GM21526 (cell line): Measurements from ENCODE around the gene ALOXE3.
"Not testable (repeated sequence)": the region's sequence is repeated elsewhere in the genome, so short reads cannot be mapped to it uniquely, and the experiment has no call there.

ENCODE experiments used
- ATAC-seq: cut with Tn5 transposase; IDR thresholded peaks from one replicate; pipeline ENCODE4 v1.9.1; 2021; ENCODE audit warnings: moderate library complexity; ENCODE audit not compliant: unreplicated experiment, low FRiP score

The ALOXE3 gene

DNA sequence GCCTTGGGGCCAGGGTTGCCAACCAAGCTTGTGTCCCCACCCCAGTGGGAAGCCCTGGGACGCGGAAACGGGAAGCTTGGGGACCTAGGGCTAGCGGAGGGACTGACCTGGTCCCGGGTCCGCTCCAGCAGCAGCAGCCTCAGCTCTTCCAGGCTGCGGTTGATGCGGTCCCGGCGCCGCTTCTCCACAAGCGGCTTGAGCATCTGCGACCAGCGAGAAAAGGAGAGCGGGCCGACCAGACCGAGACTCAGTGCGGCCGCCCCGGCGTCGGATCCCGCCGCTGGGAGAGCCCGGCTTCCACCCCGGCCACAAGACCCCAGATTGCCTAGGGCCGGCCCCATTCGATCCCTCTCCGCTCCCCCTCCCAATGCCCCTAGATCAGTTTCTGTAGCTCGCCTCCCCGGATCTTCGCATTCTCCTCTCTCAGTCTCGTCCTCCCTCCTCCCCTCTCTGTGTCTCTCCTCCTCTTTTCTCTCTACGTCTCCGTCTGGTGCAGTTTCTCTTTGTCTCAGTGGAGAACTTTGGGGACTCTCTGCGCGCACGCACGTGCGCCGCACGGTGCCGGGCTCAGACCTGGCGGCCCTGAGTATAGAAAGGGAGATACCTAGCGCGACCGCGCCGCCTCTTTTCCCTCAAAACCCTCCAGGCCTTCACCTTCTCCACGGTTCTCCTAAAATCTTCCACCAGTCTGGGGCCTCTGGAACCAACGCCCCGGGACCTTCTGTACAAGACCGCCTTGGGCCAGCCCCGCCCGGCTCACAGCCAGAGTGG is 4.8 kb upstream of the ALOXE3 start:
- ATAC-seq: no peak

DNA sequence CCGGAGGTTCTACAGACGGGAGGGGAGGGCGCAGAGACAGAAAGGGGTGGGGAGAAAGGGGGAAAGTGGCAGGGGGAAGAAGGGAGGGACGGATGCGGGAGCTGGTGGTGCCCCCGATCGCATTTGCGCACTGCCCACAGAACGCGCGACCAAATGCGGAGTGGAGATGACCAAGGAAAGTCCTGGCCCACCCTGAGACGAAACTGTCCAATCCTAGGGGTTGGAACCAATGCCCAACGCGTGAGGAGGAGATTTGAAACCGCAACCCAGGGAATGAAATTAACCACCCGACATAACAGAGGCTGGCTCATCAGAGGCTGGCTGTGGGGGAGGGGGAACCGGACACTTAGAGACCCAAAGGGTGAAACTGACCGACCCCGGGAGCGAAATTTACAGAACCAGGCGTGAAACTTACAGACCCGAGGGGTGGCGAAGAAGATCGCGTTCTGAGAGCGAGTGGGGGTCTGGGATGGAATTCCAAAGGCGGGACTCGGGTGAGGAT is 4.2 kb upstream of the ALOXE3 start:
- ATAC-seq: no peak

DNA sequence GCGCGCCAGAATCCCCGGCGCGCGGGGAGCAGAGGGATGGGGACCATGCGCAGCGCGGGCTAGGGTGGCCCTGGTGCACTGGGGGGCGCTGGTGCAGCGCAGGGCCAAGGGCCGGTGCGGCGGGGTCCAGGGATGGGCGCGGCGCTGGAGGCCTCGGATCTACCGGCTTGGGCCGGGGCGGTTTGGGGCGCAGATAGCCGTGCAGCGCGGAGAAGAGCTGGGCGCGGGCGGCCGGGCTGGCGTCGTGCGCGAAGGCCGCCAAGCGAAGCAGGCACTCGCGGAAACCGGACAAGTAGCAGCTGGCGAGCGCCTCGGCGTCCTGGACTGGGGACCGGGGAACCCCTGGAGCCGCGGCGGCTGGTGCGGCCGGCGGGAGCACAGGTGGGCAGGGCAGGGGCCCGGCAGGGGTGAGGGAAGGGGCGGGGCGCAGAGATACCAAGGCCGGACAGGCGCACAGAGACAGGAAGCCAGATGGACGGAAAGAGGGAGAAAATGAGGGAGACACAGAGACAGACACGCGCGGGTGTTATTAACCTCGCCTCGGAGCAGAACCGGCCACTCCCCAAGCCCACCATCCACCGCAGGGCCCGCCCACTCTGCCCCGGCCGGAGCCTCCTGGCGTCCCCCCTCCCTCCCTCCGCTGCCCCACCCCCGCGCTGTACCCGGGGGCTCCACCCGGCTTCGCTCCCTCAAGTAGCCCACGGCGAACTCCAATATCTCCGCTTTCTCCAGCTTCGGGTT is 3.5 kb upstream of the ALOXE3 start:
- ATAC-seq: no peak

DNA sequence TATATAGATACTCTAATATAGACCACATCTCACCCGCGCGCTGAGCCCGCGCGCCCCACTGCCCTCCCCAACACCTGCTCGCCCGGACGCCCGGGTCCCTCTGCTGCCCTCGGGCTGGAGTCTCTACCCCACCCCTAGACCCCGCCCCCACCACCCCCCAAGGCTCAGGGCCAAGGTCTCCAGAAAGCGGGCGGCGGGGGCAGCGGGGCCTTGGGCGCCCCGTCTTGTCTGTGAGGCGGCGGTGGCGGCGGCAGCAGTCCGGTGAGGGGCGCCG is 3.0 kb upstream of the ALOXE3 start:
- ATAC-seq: no peak

DNA sequence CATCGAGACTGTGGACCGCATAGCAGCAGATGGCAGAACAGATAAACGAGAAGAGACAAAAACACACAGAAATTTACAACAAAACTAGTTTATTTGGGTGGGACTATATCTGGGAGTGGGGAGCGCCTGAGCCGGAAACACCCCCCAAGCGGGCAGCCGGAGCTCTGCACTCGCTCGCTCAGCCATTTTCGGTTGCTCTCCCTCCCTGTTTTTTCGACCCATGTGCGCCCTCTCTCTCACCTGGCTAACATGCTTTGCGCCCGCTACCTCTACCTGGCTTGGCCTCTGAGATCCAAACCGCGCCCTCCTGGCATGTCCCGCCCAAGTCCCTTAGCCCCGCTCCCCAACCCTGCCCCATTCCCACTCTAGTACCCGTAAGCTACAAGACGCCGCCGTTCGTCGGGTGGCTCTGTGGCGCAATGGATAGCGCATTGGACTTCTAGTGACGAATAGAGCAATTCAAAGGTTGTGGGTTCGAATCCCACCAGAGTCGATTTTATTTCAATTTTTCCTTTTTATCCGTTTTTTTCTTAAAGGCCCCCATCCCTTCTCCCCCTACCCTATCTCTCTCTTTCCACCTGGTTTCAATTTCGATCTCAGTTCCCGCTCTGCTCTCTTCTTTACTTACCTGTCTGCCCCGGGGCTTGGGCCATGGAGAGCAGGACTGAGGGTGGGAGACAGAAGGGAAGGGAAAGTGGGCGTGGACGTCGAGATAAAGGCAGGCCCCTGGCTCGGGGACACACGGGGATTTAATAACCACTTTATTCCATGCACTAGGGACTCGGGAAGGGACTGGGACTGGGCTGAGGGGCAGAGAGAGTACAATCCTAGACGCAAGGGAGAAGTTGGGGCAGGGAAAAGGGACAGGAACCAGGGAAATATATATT is 2.4 kb upstream of the ALOXE3 start:
- ATAC-seq: no peak

DNA sequence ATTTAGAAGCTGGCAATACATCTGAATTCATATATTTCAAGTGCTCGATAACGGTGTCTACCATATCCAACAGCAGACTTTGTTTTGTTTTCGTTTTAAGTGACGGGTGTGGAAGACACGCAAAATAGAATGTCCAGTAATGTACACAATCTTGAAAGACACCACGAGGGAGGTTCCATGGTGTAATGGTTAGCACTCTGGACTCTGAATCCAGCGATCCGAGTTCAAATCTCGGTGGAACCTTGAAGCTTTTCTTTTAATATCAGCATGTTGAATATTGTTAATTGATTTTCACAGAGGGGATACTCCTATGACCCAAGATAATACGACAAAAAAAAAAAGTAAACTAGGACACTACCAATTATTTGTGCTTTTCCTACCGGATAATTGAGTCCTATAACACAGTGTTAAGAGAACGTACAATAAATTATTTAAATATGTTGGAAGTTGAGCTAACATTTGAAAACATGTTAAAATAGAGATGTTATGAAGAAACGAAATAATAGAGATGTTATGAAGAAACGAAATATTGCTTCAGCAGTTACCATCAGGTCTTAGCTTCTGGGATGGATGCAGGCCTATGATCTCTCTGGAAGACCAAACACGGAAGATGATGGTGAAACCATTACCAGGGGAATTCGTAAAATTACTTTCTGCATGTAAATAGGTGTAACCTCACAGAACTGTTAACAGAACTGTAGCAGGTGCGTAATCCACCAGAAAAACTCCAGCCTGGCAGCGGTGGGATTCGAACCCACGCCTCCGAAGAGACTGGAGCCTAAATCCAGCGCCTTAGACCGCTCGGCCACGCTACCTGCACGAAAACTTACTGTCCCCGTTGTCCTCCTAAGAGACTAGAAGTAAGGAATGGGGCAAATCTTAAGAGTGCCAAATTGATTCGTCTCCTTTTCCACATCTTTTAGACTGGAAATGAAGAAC is 1.5 kb upstream of the ALOXE3 start:
- ATAC-seq: peak; percentile 27

DNA sequence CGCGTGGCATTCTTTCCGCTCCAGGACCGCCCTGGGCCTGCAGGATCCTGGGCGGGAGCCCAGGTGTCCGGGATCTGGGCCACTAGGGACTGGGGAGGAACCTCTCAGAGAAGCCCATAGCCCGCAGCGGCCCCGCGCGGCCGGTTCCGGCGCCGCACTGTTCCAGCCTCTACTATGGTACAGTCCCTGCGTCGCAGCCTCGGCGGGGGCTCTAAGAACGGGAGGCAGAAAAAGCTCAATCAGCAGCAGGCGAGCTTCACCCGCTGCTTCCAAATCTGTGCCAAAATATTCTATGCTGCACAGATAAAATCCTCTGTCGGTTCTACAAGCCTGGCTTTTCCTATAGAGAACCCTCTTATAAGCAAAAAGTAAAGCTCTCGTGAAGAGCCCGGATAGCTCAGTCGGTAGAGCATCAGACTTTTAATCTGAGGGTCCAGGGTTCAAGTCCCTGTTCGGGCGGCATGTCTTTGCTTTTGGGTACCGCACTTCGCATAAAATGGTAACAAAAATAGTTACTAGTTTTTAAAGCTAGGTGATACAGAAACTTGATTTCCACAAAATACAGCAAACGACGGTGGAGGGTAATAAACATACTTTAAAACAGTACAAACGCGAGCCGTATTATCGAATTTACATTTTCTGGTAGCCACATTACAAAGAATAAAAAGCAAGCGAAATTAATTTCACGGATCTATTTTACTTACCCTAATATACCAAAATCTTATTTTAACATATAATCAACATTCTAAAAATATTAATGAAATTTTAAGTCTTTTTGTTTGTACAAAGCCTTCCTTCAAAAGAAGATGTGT is 661 bp upstream of the ALOXE3 start:
- ATAC-seq: no peak

DNA sequence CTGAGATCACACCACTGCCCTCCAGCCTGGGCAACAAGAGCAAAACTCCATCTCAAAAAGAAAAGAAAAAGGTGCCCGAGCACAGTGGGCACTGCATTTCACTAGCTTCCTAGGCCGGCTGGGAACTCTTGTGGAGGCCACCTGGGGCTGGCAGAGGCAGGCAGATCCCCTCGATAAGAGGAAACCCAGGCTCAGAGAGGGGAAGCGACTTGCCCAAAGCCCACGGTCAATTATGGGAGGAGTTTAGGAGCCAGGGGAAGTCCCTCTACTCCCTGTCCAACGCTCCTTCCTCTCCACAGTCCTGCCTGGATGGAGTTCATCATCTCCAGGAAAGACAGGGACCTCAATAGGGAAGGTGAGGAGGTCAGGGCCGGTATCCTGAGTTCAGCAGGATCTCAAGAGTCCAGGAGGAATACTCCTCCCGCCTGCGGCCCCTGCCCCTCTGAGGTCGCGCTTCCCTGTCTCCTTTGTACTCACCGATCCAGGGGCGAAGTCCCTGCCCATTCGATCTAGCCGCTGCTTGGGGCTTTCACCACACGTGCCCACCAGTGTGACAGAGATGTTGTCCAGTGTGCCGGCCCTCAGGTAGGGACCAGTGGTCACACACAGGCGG is 841 bp downstream of the ALOXE3 start:
- no peak for ATAC-seq

DNA sequence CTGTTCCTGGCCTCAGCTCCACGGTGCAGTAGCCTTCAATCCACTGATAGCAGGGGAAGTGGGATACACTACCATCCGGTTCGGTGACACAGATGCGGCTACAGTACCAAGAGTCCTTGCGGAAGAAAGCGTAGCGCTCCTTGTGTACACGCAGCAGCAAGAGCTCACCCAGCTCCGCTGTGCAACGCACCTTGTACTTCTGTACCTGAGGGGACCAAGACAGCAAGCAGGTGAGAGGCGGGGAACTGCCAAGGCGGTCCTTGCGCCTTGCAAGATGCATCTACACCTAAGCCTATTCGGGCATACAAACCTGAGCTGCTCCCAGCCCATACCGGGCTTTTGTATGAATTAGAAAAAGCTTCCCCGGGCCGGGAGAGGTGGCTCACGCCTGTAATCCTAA is 1.5 kb downstream of the ALOXE3 start:
- ATAC-seq: no peak

DNA sequence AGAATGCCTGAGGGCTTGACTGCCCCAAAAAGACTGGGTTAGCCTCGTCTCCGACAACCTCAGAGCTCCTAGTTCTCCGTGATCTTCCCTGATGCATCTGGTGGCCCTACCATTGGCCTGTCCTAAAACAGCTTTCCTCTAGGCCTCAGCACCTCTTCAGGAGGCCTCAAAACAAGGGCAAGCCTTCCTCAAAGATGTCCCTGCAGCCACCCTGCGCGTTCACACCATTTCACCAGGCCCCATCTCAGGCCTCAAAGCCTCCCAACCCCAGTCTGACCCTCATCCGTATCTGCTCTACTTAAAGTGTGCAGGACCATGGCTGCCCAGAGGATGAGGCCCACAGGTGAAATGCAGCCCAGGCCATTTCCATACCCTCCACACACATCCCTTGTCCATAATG is 7.4 kb downstream of the ALOXE3 start:
- no peak for ATAC-seq

DNA sequence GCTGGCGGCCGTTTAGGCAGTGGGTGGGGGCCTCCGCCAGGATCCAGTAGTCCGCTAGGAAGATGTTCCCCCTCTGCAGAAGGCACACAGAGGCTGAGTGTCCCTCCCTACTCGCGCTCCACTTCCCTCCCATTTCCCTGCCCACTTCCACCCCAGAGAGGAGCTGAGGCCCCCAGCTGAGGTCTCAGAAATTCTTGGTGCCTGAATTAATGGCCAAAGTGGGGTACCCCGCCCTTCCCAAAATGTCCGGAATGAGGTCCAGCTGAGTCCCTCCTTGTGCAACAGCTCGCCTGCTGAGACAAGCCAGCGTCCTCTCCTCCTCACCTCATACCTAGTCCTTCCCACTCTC is 7.9 kb downstream of the ALOXE3 start:
- ATAC-seq: no peak

DNA sequence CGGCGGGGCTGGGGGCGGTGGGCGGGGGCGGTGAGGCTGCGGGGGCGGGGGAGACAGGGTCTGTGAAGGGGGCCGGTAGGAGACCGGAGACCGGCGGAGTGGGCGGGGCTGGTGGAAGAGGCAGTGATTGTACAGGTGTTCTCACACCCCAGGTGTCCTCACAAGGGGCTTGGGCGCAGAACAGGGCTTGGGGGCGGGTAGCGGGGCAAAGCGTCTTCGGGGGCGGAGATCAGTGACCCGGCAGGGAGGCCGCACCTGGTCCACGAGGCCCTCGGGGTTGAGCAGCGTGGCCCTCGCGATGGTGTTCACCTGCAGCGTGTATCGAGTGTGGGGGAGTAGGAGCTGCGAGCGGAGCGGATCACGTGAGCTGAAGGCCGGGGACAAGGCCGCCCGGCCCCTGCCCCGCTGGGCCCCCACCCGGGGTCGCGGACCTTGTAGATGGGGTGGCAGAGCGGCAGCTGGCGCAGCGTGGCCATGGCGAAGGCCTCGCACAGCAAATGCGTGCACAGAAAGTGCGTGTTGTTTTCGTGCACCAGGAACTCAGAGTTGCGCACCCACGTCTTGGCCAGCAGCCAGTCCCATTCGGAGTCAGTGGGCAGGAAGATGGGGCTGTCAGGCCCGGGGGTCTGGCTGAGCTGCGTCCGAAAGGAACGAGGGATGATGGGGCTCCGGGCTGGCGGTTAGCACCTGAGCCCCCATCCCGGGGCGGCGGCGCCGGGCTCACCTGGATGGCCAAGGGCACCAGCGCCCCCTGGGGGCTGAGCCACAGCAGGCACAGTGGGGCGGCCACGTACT is 8.5 kb downstream of the ALOXE3 start:
- no peak for ATAC-seq

DNA sequence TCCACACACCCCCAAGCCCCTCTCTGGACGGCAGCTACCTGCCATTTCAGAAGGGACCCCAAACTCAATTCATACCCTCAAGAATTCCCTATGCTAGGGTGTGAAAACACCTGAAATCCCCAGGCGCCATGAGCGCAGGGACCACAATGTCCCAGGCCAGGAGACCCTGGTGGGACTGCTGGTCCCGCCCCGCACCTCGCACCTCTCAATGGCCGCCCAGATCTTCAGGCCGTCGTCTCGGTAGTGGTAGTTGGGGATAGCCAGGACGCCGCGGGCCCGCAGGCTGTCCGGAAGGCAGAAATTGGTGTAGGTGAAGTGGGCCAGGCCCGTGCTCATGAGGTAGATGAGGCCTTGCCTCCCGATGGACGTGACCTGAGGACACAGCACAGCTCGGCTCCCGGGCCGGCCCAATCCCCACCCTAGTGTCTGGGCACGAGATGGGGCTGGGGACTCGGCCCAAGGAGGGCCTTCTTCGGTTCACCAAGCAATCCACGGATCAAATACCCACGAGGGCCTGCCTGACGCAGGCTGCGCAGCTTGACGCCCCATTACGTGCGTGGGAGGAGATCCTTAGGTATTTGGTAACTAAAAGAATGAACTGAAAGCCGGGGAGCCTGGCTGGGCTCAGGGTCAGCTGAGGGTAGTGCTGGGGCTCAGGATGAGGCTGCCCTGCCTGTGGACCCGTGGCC is 9.2 kb downstream of the ALOXE3 start:
- no peak for ATAC-seq

DNA sequence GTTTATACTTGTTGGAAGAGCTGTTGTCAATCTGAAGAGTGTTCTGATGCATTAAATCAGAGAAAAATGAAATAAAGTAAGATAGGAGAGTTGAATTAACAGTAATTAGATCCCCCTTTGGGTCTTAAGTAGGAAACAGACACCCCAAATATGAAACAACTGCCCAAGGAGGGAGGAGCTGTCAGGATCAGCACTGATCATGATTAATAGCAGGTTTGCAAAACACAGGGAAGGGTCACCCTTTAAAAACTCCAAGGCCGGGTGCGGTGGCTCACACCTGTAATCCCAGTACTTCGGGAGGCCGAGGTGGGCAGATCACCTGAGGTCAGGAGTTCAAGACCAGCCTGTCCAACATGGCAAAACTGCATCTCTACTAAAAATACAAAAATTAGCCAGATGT is 11.3 kb downstream of the ALOXE3 start:
- ATAC-seq: not testable (repeated sequence)

DNA sequence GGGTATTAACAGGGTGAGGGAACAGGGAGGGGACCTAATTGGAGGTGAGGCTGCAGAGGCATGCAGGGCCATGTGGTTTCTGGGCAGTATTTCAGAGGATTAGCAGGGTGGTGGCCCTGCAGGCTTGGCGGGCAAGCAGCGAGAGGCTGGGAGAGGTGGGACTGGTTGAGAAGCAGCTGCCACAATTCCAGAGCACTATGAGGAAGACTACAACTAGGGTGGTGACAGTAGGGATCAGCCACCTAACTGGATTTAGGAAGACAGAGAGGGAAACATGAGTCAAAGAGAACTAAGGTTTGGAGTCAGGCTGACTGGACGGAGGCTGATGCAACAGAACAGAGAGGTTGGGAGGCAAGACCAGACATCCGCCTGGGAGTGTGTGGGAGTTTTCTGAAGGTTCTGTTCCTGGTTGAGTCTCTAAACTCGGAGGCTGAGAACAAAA is 12.3 kb downstream of the ALOXE3 start:
- ATAC-seq: no peak

DNA sequence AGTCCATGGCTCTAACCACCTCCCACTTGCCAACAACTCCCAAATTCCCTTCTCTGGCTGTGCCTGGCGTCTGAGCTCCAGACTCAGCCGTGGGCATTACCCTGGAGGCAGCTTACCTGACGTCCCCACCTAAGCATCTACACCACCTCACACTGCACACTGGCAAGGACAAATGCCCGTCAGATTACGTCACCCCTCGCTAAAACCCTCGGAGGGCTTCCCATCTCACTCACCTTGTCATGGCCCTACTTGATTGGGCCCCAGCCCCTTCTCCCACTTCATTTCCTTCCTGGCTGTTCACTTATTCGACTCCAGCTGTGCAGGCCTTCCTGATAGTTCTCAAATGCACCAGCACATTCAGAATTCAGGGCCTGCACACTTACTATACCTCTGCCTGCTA is 13.4 kb downstream of the ALOXE3 start:
- ATAC-seq: no peak

DNA sequence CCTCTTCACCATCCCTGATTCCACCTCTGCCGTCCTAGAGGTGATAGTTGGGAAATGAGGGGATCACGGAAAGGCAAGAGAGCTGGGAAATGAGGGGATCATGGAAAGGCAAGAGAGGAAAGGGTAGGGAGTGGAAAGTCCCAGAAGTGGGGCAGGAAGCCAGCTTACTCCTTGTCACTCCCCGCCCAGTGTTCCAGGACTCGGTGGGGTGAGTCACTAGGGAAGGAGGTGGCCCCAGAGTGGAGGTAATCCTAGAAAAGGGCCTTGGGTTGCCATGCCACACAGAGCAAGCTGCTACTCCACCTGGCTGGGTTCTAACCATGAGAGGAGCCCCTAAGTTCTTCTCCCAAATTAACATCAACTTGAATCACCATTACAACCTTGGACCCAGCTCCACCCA is 14.8 kb downstream of the ALOXE3 start:
- ATAC-seq: no peak

DNA sequence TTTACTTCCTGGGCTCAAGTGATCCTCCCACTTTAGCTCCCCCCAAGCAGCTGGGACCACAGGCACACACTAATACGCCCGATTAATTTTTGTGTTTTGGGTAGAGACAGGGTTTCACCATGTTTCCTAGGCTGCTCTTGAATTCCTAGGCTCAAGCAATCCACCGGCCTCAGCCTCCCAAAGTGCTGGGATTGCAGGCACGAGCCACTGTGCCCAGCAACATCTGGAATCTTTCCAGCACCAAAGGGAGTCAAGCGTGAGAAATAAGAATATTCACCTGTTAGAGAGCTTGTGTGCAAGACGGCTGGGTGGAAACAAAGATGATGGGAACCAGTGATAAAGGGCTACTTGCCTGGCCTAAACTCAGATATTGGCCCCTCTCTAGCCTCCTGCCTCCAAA is 16.6 kb downstream of the ALOXE3 start:
- ATAC-seq: no peak
